ENCODE data around the gene MTCL1. TPM values are rescaled to one million over a fixed set of nuclear protein-coding genes. Genes with fewer than 3 reads are reported as not detected.

Gene MTCL1
- total RNA-seq (2021; ENCODE audit: unreplicated experiment), result 50.1 TPM
- polyA plus RNA-seq (2012; ENCODE audit: insufficient read length), result 25.5 TPM
- percentile 82 among the genes with signal in this experiment for Bru-seq, nascent RNA
- BruChase-seq, experiment 1, labeled RNA remaining after a 2-hour chase, result percentile 79 among the genes with signal in this experiment
- percentile 77 among the genes with signal in this experiment for BruChase-seq, experiment 2, labeled RNA remaining after a 6-hour chase
- long read RNA-seq, partial matches to known transcripts, result 40 of 57 reads
- long read RNA-seq, other reads (novel, unspliced or antisense), result 16 of 57 reads

- peaks cover 25% of the 10 kb centered on the region for H3K4me1 ChIP-seq (ENCODE audit: control insufficient read depth, insufficient read depth, low read length)
- ATAC-seq (peak; percentile 71), DNase-seq (ENCODE audit: low read depth, low spot score) (no peak)
- no peaks in the 10 kb centered on the region for H3K9me3 ChIP-seq (ENCODE audit: control insufficient read depth, insufficient read depth, low read depth, low read length)
- intact Hi-C loops (cut with micrococcal nuclease; ENCODE audit: unreplicated experiment), result no loop called here
- no TSS peak for BruUV-seq (replicated peaks)
- H3K36me3 ChIP-seq (ENCODE audit: control insufficient read depth, insufficient read depth, low read length), result no peaks in the 10 kb centered on the region
- peak within 1 kb of the TSS; percentile 59 to 79 for H3K4me3 ChIP-seq (ENCODE audit: low read depth in 2 of 2, low read length in 2 of 2)
- ChIA-PET POLR2A (no interaction called here), CTCF (no interaction called here)
- TF ChIP-seq SIN3A (IDR thresholded peaks at IDR 0.05; ENCODE audit: borderline replicate concordance, insufficient read depth, low read depth, low read length), result no peak
- 0 out of 2 replicates have a peak, but pooled peaks have one; percentile 11 for TF ChIP-seq CTCF (IDR thresholded peaks at IDR 0.05)
- TF ChIP-seq POLR2AphosphoS5 (IDR thresholded peaks at IDR 0.05; ENCODE audit: low read depth, low read length), result no peak
- no peak for TF ChIP-seq TCF7L2 (IDR thresholded peaks at IDR 0.05; ENCODE audit: low read depth, low read length)
- no peak for TF ChIP-seq REST (IDR thresholded peaks at IDR 0.05; ENCODE audit: insufficient read depth in 1 of 2, low read depth in 2 of 2, low read length in 1 of 2)
- peak within 1 kb of the TSS; percentile 85 for H3K27ac ChIP-seq (ENCODE audit: low read length)
- in situ Hi-C loops (cut with HindIII; ENCODE audit: low pct_unique_long_range_greater_than_20kb, low sequenced_read_pairs), result no loop called here
- H3K27me3 ChIP-seq (ENCODE audit: control insufficient read depth, insufficient read depth, low read length), result no peaks in the 10 kb centered on the region
These were observed at the start of gene MTCL1 for GRCh38 chr18:8705238-8705960. Gene MTCL1 (plus strand): TSS chr18:8705556. CDS start chr18:8705661, 105 bp downstream.

- Histone ChIP-seq H3K9me3 (ENCODE audit: control insufficient read depth, insufficient read depth, low read depth, low read length) (no peaks in the 10 kb centered on the region), H3K27ac (ENCODE audit: low read length) (no peak overlapping the region), H3K36me3 (ENCODE audit: control insufficient read depth, insufficient read depth, low read length) (no peaks in the 10 kb centered on the region), H3K27me3 (ENCODE audit: control insufficient read depth, insufficient read depth, low read length) (no peaks in the 10 kb centered on the region), H3K4me3 (ENCODE audit: low read depth in 2 of 2, low read length in 2 of 2) (no peak overlapping the region), H3K4me1 (ENCODE audit: control insufficient read depth, insufficient read depth, low read length) (peaks cover 3% of the 10 kb centered on the region; the same call in 1 of the 2 replicates)
- ATAC-seq (no peak), DNase-seq (ENCODE audit: low read depth, low spot score) (no peak)
- in situ Hi-C loops (cut with HindIII; ENCODE audit: low pct_unique_long_range_greater_than_20kb, low sequenced_read_pairs) (no loop called here), intact Hi-C loops (cut with micrococcal nuclease; ENCODE audit: unreplicated experiment) (no loop called here)
- ChIA-PET POLR2A (no interaction called here), CTCF (no interaction called here)
- TF ChIP-seq POLR2AphosphoS5 (IDR thresholded peaks at IDR 0.05; ENCODE audit: low read depth, low read length), result no peak
- no peak for TF ChIP-seq TCF7L2 (IDR thresholded peaks at IDR 0.05; ENCODE audit: low read depth, low read length)
- no peak for TF ChIP-seq CTCF (IDR thresholded peaks at IDR 0.05)
- TF ChIP-seq REST (IDR thresholded peaks at IDR 0.05; ENCODE audit: insufficient read depth in 1 of 2, low read depth in 2 of 2, low read length in 1 of 2), result no peak
- no TSS peak for BruUV-seq (replicated peaks)
These were observed 49.1 kb upstream of the MTCL1 start for GRCh38 chr18:8656232-8656631.
